Fibroblast of skin of left quadriceps (primary cell): ENCODE measurements around the gene CAMSAP2.

Source experiments
- DNase-seq, 2 experiments: peaks; one replicate each; pipeline ENCODE4 v3.0.0-alpha.2; 2013; ENCODE audit warnings: low read depth in 2 of 2

CAMSAP2 gene

GRCh38 chr1:200877010-200877409 is 138.3 kb downstream of the CAMSAP2 start:
- no peak for DNase-seq

- no peak for DNase-seq
Observed at GRCh38 chr1:200877839-200878551, 139.3 kb downstream of the CAMSAP2 start.

- DNase-seq = no peak
Observed at GRCh38 chr1:200880212-200880611, 141.5 kb downstream of the CAMSAP2 start.

- DNase-seq = no peak
Observed at GRCh38 chr1:200883118-200883517, 144.4 kb downstream of the CAMSAP2 start.

GRCh38 chr1:200885623-200886402 is 147.1 kb downstream of the CAMSAP2 start:
- no peak for DNase-seq

GRCh38 chr1:200886594-200886993 is 147.9 kb downstream of the CAMSAP2 start:
- DNase-seq = no peak

GRCh38 chr1:200887036-200887435 is 148.3 kb downstream of the CAMSAP2 start:
- no peak for DNase-seq

- no peak for DNase-seq
Observed at GRCh38 chr1:200887772-200888348, 149.2 kb downstream of the CAMSAP2 start.

- no peak for DNase-seq
Observed at GRCh38 chr1:200888349-200888838, 149.7 kb downstream of the CAMSAP2 start.

- no peak for DNase-seq
Observed at GRCh38 chr1:200889571-200889970, 150.9 kb downstream of the CAMSAP2 start.

GRCh38 chr1:200890027-200890426 is 151.3 kb downstream of the CAMSAP2 start:
- DNase-seq = no peak

- peak; percentile 14 to 24 for DNase-seq
Observed at GRCh38 chr1:200890818-200891773, 152.4 kb downstream of the CAMSAP2 start.

GRCh38 chr1:200891774-200892157 is 153.1 kb downstream of the CAMSAP2 start:
- no peak for DNase-seq

- DNase-seq = no peak
Observed at GRCh38 chr1:200892546-200892945, 153.9 kb downstream of the CAMSAP2 start.

GRCh38 chr1:200892958-200893357 is 154.3 kb downstream of the CAMSAP2 start:
- DNase-seq = no peak

GRCh38 chr1:200893411-200893901 is 154.8 kb downstream of the CAMSAP2 start:
- DNase-seq = no peak

- DNase-seq = no peak
Observed at GRCh38 chr1:200894712-200895442, 156.2 kb downstream of the CAMSAP2 start, which contains the start of gene INAVA. INAVA (plus strand) TSS chr1:200894900; CDS start chr1:200898401, 3,501 bp downstream.

- DNase-seq = no peak
Observed at GRCh38 chr1:200895443-200895789, 156.7 kb downstream of the CAMSAP2 start.

- DNase-seq = no peak
Observed at GRCh38 chr1:200895801-200896530, 157.3 kb downstream of the CAMSAP2 start.
